GM23338 (cell line): ENCODE results near the gene POMT2. TPM values are rescaled to one million over a fixed set of nuclear protein-coding genes. Genes with fewer than 3 reads are reported as not detected.

ENCODE experiments used
- ATAC-seq: fragments of 200-7000 bp; cut with Tn5 transposase; 3 replicates; pipeline ENCODE4 v1.9.1; 2020
- DNase-seq: peaks from one replicate; pipeline ENCODE4 v3.0.0-alpha.2; 2015; ENCODE audit warnings: low spot score
- H2AFZ ChIP-seq: fragments of 200-600 bp; sonication (generic); 2 replicates; pipeline ENCODE4 v1.8.0; 2016; ENCODE audit warnings: antibody characterized with exemption, mild to moderate bottlenecking, moderate library complexity
- H3F3A ChIP-seq: fragments of 200-600 bp; sonication (generic); replicated peaks from 2 replicates; pipeline ENCODE4 v1.8.0; 2017; ENCODE audit warnings: antibody characterized with exemption, mixed run types, low read depth
- H3K27ac ChIP-seq: fragments of 200-600 bp; sonication (generic); 2 replicates; pipeline ENCODE4 v1.6.1; 2016; ENCODE audit warnings: low read depth
- H3K27me3 ChIP-seq: fragments of 200-600 bp; sonication (generic); 2 replicates; pipeline ENCODE4 v1.8.0; 2016; ENCODE audit warnings: mild to moderate bottlenecking, mixed run types, moderate library complexity; ENCODE audit not compliant: insufficient read depth
- H3K36me3 ChIP-seq: fragments of 200-600 bp; sonication (generic); 2 replicates; pipeline ENCODE4 v1.8.0; 2016; ENCODE audit warnings: mild to moderate bottlenecking; ENCODE audit not compliant: insufficient read depth
- H3K4me1 ChIP-seq: fragments of 200-600 bp; sonication (generic); 2 replicates; pipeline ENCODE4 v1.8.0; 2016; ENCODE audit warnings: mild to moderate bottlenecking, moderate library complexity; ENCODE audit not compliant: insufficient read depth
- H3K4me2 ChIP-seq: fragments of 200-600 bp; sonication (generic); 2 replicates; pipeline ENCODE4 v1.7.1; 2017; ENCODE audit warnings: mixed run types
- H3K4me3 ChIP-seq: fragments of 200-600 bp; sonication (generic); 2 replicates; pipeline ENCODE4 v1.6.1; 2016; ENCODE audit warnings: mixed run types
- H3K79me2 ChIP-seq: fragments of 200-600 bp; sonication (generic); replicated peaks from 2 replicates; pipeline ENCODE4 v1.8.0; 2017; ENCODE audit warnings: mild to moderate bottlenecking; ENCODE audit not compliant: insufficient read depth
- H3K9me2 ChIP-seq: fragments of 200-600 bp; sonication (generic); 2 replicates; pipeline ENCODE4 v1.8.0; 2017; ENCODE audit not compliant: insufficient read depth
- H4K20me1 ChIP-seq: fragments of 200-600 bp; sonication (generic); replicated peaks from 2 replicates; pipeline ENCODE4 v1.8.0; 2017; ENCODE audit warnings: mild to moderate bottlenecking; ENCODE audit not compliant: insufficient read depth
- H3K27ac Mint-ChIP-seq: 2 replicates; pipeline ENCODE4 v1.8.0; 2020; ENCODE audit warnings: inconsistent platforms, mild to moderate bottlenecking, moderate library complexity, mixed read lengths
- H3K27me3 Mint-ChIP-seq: 3 replicates; pipeline ENCODE4 v1.8.0; 2022; ENCODE audit warnings: low read depth, mild to moderate bottlenecking, moderate library complexity, mixed read lengths, inconsistent platforms; ENCODE audit not compliant: insufficient read depth, poor library complexity
- H3K36me3 Mint-ChIP-seq: 3 replicates; pipeline ENCODE4 v1.8.0; 2021; ENCODE audit warnings: low read depth, mild to moderate bottlenecking, inconsistent platforms, moderate library complexity, mixed read lengths
- H3K4me1 Mint-ChIP-seq: 3 replicates; pipeline ENCODE4 v1.8.0; 2020; ENCODE audit warnings: mild to moderate bottlenecking, inconsistent platforms, mixed read lengths
- H3K4me3 Mint-ChIP-seq: 3 replicates; pipeline ENCODE4 v1.8.0; 2021; ENCODE audit warnings: moderate library complexity, mild to moderate bottlenecking, inconsistent platforms, mixed read lengths
- H3K9me3 Mint-ChIP-seq: 3 replicates; pipeline ENCODE4 v1.8.0; 2020; ENCODE audit warnings: moderate library complexity, mild to moderate bottlenecking, inconsistent platforms, mixed read lengths
- CREB1 ChIP-seq: fragments of 250-450 bp; sonication (Bioruptor Pico); IDR thresholded peaks from 2 replicates; pipeline ENCODE4 v1.5.0; 2020; ENCODE audit warnings: low read depth, mild to moderate bottlenecking, moderate library complexity
- EZH2phosphoT487 ChIP-seq: fragments of 200-600 bp; sonication (generic); IDR thresholded peaks from one replicate; pipeline ENCODE4 v1.8.1; 2018; ENCODE audit warnings: antibody characterized with exemption; ENCODE audit not compliant: unreplicated experiment
- JUNB ChIP-seq: IDR thresholded peaks from one replicate; pipeline ENCODE4 v1.6.1; 2016; ENCODE audit warnings: antibody characterized with exemption; ENCODE audit not compliant: unreplicated experiment
- NANOG ChIP-seq: IDR thresholded peaks from 2 replicates; pipeline ENCODE4 v1.6.1; 2016; ENCODE audit warnings: antibody characterized with exemption, borderline replicate concordance
- POLR2AphosphoS5 ChIP-seq: IDR thresholded peaks from 2 replicates; pipeline ENCODE4 v1.6.1; 2016; ENCODE audit warnings: antibody characterized with exemption, low read depth
- STAT1 ChIP-seq: IDR thresholded peaks from one replicate; pipeline ENCODE4 v1.6.1; 2016; ENCODE audit warnings: antibody characterized with exemption; ENCODE audit not compliant: unreplicated experiment
- polyA plus RNA-seq: library from polyadenylated mRNA; unstranded; fragments of >200 nt; fragmentation: Nextera tagmentation; extraction: Ambion mirVana; gene quantifications from 2 replicates; pipeline ENCODE4 v1.2.1, GENCODE V29; 2016
- total RNA-seq: library from RNA; depleted of rRNA; stranded (reverse); fragments of >200 nt; shearing (Covaris generic); gene quantifications from 2 replicates; pipeline ENCODE4 v1.2.3, GENCODE V29; 2014
- TF ChIP-seq, protein P1 (sequence below): fragments of 250-450 bp; sonication (Bioruptor Pico); IDR thresholded peaks from 2 replicates; pipeline ENCODE4 v1.5.0; 2020; ENCODE audit warnings: mild to moderate bottlenecking, moderate library complexity

POMT2 gene
- total and polyA plus RNA-seq, 2 experiments from 2014 or later: 24.3 to 29.9 TPM

DNA sequence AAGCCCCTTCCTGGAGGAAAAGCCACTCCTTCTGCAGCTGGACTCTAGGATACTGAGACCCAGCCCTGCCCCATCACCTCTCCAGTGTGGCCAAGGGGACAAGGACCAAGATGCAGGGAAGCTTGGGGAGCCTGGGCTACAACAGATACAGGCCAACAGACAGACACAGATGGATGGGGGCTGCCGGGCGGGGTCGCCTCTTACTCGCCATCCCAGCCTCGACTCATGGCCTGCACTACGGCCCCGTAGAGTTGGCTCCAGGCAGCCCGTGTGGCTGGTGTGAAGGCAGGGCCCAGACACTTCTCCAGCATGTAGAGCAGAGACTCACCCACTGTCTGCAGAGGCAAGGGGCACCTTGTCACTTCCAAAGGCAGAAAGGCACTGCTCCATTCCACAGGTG lies 54.3 kb downstream of the POMT2 start (continued):
- TF ChIP-seq, protein P1, sequence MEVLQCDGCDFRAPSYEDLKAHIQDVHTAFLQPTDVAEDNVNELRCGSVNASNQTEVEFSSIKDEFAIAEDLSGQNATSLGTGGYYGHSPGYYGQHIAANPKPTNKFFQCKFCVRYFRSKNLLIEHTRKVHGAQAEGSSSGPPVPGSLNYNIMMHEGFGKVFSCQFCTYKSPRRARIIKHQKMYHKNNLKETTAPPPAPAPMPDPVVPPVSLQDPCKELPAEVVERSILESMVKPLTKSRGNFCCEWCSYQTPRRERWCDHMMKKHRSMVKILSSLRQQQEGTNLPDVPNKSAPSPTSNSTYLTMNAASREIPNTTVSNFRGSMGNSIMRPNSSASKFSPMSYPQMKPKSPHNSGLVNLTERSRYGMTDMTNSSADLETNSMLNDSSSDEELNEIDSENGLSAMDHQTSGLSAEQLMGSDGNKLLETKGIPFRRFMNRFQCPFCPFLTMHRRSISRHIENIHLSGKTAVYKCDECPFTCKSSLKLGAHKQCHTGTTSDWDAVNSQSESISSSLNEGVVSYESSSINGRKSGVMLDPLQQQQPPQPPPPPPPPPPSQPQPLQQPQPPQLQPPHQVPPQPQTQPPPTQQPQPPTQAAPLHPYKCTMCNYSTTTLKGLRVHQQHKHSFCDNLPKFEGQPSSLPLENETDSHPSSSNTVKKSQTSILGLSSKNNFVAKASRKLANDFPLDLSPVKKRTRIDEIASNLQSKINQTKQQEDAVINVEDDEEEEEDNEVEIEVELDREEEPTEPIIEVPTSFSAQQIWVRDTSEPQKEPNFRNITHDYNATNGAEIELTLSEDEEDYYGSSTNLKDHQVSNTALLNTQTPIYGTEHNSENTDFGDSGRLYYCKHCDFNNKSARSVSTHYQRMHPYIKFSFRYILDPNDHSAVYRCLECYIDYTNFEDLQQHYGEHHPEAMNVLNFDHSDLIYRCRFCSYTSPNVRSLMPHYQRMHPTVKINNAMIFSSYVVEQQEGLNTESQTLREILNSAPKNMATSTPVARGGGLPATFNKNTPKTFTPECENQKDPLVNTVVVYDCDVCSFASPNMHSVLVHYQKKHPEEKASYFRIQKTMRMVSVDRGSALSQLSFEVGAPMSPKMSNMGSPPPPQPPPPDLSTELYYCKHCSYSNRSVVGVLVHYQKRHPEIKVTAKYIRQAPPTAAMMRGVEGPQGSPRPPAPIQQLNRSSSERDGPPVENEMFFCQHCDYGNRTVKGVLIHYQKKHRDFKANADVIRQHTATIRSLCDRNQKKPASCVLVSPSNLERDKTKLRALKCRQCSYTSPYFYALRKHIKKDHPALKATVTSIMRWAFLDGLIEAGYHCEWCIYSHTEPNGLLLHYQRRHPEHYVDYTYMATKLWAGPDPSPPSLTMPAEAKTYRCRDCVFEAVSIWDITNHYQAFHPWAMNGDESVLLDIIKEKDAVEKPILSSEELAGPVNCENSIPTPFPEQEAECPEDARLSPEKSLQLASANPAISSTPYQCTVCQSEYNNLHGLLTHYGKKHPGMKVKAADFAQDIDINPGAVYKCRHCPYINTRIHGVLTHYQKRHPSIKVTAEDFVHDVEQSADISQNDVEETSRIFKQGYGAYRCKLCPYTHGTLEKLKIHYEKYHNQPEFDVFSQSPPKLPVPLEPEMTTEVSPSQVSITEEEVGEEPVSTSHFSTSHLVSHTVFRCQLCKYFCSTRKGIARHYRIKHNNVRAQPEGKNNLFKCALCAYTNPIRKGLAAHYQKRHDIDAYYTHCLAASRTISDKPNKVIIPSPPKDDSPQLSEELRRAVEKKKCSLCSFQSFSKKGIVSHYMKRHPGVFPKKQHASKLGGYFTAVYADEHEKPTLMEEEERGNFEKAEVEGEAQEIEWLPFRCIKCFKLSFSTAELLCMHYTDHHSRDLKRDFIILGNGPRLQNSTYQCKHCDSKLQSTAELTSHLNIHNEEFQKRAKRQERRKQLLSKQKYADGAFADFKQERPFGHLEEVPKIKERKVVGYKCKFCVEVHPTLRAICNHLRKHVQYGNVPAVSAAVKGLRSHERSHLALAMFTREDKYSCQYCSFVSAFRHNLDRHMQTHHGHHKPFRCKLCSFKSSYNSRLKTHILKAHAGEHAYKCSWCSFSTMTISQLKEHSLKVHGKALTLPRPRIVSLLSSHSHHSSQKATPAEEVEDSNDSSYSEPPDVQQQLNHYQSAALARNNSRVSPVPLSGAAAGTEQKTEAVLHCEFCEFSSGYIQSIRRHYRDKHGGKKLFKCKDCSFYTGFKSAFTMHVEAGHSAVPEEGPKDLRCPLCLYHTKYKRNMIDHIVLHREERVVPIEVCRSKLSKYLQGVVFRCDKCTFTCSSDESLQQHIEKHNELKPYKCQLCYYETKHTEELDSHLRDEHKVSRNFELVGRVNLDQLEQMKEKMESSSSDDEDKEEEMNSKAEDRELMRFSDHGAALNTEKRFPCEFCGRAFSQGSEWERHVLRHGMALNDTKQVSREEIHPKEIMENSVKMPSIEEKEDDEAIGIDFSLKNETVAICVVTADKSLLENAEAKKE: no peak
- TF ChIP-seq NANOG (no peak), STAT1 (no peak), EZH2phosphoT487 (no peak)

DNA sequence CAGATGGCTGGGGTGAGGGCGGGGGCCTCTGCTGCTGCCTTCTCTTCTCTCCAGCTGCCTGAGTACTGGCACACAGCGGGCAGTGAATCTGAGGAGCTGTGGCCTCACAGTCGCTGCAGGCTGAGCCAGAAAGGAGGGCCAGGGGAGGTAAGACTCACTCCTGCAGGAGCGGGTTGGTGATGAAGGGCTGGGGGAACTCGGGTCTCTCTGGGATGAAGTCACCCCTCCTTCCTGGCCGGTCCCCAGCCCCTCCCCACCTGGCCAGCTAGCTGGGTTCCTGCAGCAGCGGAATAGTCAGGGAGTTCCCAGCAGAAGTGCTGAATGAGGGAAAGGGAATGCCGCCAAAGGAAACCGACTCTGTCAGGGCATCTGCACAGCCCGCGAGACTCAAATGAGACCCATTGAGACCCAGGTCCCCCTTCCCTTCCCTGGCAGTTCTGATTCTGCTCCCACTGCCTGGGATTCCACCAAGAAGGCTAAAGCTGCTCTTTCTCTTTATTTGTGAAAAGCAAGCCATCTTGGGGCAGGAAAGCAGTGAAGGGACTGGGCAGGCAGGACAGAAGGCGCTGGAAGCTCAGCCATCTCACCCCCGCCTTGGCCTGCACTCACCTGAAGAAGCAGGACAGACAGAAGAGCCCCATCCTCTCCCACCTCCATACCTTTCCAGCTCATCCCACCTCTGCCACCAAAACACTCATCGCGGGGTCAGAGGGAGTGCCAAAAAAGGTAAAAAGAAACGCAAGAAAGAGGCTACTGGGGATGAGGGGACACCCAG lies 54.9 kb downstream of the POMT2 start:
- Mint-ChIP-seq H3K9me3 (peaks cover 2% of the 10 kb centered on the region; the same call in 2 of the 3 replicates), H3K36me3 (no peaks in the 10 kb centered on the region), H3K4me1 (peaks cover 6% of the 10 kb centered on the region), H3K27me3 (peaks cover 28% of the 10 kb centered on the region), H3K4me3 (no peak overlapping the region), H3K27ac (no peak overlapping the region)
- H3K4me3 ChIP-seq: no peak overlapping the region
- DNase-seq (peak; percentile 30), ATAC-seq (no peak)
- no peak overlapping the region for H3K4me2 ChIP-seq
- H3K9me2 ChIP-seq: no peaks in the 10 kb centered on the region
- no peak overlapping the region for H3K27ac ChIP-seq
- peaks cover 29% of the 10 kb centered on the region for H3K27me3 ChIP-seq
- no peaks in the 10 kb centered on the region for H4K20me1 ChIP-seq
- no peaks in the 10 kb centered on the region for H3K79me2 ChIP-seq
- H3K4me1 ChIP-seq: no peaks in the 10 kb centered on the region; the same call in 1 of the 2 replicates
- H2AFZ ChIP-seq: peak overlapping the region; percentile 14; the same call in 1 of the 2 replicates
- H3K36me3 ChIP-seq: no peaks in the 10 kb centered on the region
- peaks cover 4% of the 10 kb centered on the region; the same call in 1 of the 2 replicates for H3F3A ChIP-seq
- TF ChIP-seq STAT1: no peak
- TF ChIP-seq CREB1 (CRISPR knock-in tag): no peak
- TF ChIP-seq, protein P1: no peak
- no peak for TF ChIP-seq NANOG
- TF ChIP-seq POLR2AphosphoS5: no peak
- no peak for TF ChIP-seq JUNB
